A673 (cell line): ENCODE data around the gene TRRAP.

Experiments
- CTCF ChIP-seq: fragments of 300-800, 200-600 bp; sonication (generic); conservative IDR thresholded peaks from 2 replicates; pipeline ENCODE4 v1.5.1; 2017; ENCODE audit warnings: low read depth, mild to moderate bottlenecking, antibody characterized with exemption, low read length, moderate library complexity, mixed read lengths
- EZH2 ChIP-seq: fragments of 200-600 bp; sonication (generic); IDR thresholded peaks from 2 replicates; pipeline ENCODE4 v1.6.1; 2017; ENCODE audit warnings: borderline replicate concordance, low read depth, mild to moderate bottlenecking, mixed read lengths, antibody characterized with exemption, low read length; ENCODE audit not compliant: poor library complexity, severe bottlenecking

DNA sequence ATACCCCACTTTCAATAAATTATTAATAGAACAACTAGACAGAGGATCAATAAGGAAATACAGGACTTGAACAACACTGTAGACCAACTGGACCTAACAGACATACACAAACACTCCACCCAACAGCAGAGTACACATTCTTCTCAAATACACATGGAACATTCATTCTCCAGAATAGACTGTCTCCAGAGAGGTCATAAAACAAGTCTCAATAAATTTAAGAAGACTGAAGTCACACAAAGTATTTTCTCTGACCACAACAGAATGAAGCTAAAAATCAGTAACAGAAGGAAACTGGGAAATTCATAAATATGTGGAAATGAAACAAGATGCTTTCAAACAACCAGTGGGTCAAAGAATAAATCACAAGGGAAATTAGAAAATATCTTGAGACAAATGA, 145.7 kb downstream of the TRRAP start:
- no peak for TF ChIP-seq CTCF
- no peak for TF ChIP-seq EZH2
